GM18951 (cell line): ENCODE measurements around the gene UBE2R2.
"Not testable (repeated sequence)": the region's sequence is repeated elsewhere in the genome, so short reads cannot be mapped to it uniquely, and the experiment has no call there.

ENCODE experiments used
- POLR2A ChIP-seq: IDR thresholded peaks from 4 replicates; pipeline ENCODE4 v1.6.1; 2011; ENCODE audit warnings: mild to moderate bottlenecking; ENCODE audit not compliant: insufficient read length, insufficient read depth; ENCODE audit errors: extremely low read depth
- in situ Hi-C: fragments of 300-500 bp; cut with MboI; formaldehyde crosslinking; loops from one replicate; pipeline ENCODE4 v1.12.0; 2022; ENCODE audit warnings: low sequenced_read_pairs, mixed read lengths, inconsistent platforms; ENCODE audit not compliant: unreplicated experiment

Gene UBE2R2

GRCh38 chr9:33813712-33814641, 3.0 kb upstream of the UBE2R2 start:
- no peak for TF ChIP-seq POLR2A
- in situ Hi-C loops = no loop called here

GRCh38 chr9:33815781-33816180, 1.2 kb upstream of the UBE2R2 start:
- in situ Hi-C loops = no loop called here
- TF ChIP-seq POLR2A = no peak

GRCh38 chr9:33817327-33818166, 587 bp downstream of the UBE2R2 start:
- peak; percentile 47 for TF ChIP-seq POLR2A
- in situ Hi-C loops = no loop called here

GRCh38 chr9:33818167-33818846, 1.3 kb downstream of the UBE2R2 start:
- in situ Hi-C loops = no loop called here
- TF ChIP-seq POLR2A = no peak

GRCh38 chr9:33818847-33819500, 2.0 kb downstream of the UBE2R2 start:
- TF ChIP-seq POLR2A = no peak
- in situ Hi-C loops = no loop called here

- in situ Hi-C loops = no loop called here
- no peak for TF ChIP-seq POLR2A
Observed at GRCh38 chr9:33820231-33820745, 3.3 kb downstream of the UBE2R2 start.

- no peak for TF ChIP-seq POLR2A
- in situ Hi-C loops = no loop called here
Observed at GRCh38 chr9:33823801-33824200, 6.8 kb downstream of the UBE2R2 start.

- in situ Hi-C loops = not testable (repeated sequence)
Observed at GRCh38 chr9:33827285-33827684, 10.3 kb downstream of the UBE2R2 start.

GRCh38 chr9:33829641-33830230, 12.8 kb downstream of the UBE2R2 start:
- in situ Hi-C loops = not testable (repeated sequence)

- in situ Hi-C loops = no loop called here
- TF ChIP-seq POLR2A = no peak
Observed at GRCh38 chr9:33835625-33836260, 18.8 kb downstream of the UBE2R2 start.

GRCh38 chr9:33836261-33836660, 19.3 kb downstream of the UBE2R2 start:
- in situ Hi-C loops = not testable (repeated sequence)

GRCh38 chr9:33837138-33837537, 20.2 kb downstream of the UBE2R2 start:
- no peak for TF ChIP-seq POLR2A
- in situ Hi-C loops = no loop called here
